ENCODE results near the gene RTEL1. TPM values are rescaled to one million over a fixed set of nuclear protein-coding genes. Genes with fewer than 3 reads are reported as not detected.
"Not testable (repeated sequence)": the region's sequence is repeated elsewhere in the genome, so short reads cannot be mapped to it uniquely, and the experiment has no call there.

The RTEL1 gene
- total RNA-seq, 2 donors from 2014 or later, result 4.8 to 9.2 TPM

- Histone ChIP-seq H3K27ac (no peak overlapping the region), H3K4me1 (no peaks in the 10 kb centered on the region), H3K9me3 (no peaks in the 10 kb centered on the region), H3K36me3 (peaks cover 30% of the 10 kb centered on the region), H3K27me3 (no peaks in the 10 kb centered on the region), H3K4me3 (no peak overlapping the region)
- no peak for TF ChIP-seq CTCF (IDR thresholded peaks at IDR 0.05)
- no peak for DNase-seq (ENCODE audit: low spot score)
These were observed 9.7 kb downstream of the RTEL1 start for GRCh38 chr20:63667858-63668257.

- Histone ChIP-seq H3K36me3 (peaks cover 25% of the 10 kb centered on the region), H3K27ac (no peak overlapping the region), H3K4me1 (no peaks in the 10 kb centered on the region), H3K4me3 (no peak overlapping the region), H3K27me3 (no peaks in the 10 kb centered on the region), H3K9me3 (no peaks in the 10 kb centered on the region)
- no peak for DNase-seq (ENCODE audit: low spot score)
- TF ChIP-seq CTCF (IDR thresholded peaks at IDR 0.05), result no peak
These were observed 10.2 kb downstream of the RTEL1 start for GRCh38 chr20:63668351-63668750.

GRCh38 chr20:63671695-63672094 is 13.6 kb downstream of the RTEL1 start:
- not testable (repeated sequence) for H3K4me1 ChIP-seq; H3K27me3 ChIP-seq; H3K9me3 ChIP-seq; H3K27ac ChIP-seq; DNase-seq (ENCODE audit: low spot score); H3K4me3 ChIP-seq
- peaks cover 35% of the 10 kb centered on the region for H3K36me3 ChIP-seq

GRCh38 chr20:63672666-63673065 is 14.6 kb downstream of the RTEL1 start:
- H3K4me3 ChIP-seq, result no peak overlapping the region
- H3K9me3 ChIP-seq, result no peaks in the 10 kb centered on the region
- no peak overlapping the region for H3K27ac ChIP-seq
- no peak for TF ChIP-seq CTCF (IDR thresholded peaks at IDR 0.05)
- H3K27me3 ChIP-seq, result no peaks in the 10 kb centered on the region
- no peak for DNase-seq (ENCODE audit: low spot score)
- H3K4me1 ChIP-seq, result no peaks in the 10 kb centered on the region
- H3K36me3 ChIP-seq, result peaks cover 27% of the 10 kb centered on the region

GRCh38 chr20:63673951-63674350 is 15.8 kb downstream of the RTEL1 start:
- Histone ChIP-seq H3K27me3 (no peaks in the 10 kb centered on the region), H3K4me3 (no peak overlapping the region), H3K36me3 (peaks cover 20% of the 10 kb centered on the region), H3K4me1 (no peaks in the 10 kb centered on the region), H3K27ac (no peak overlapping the region), H3K9me3 (no peaks in the 10 kb centered on the region)
- TF ChIP-seq CTCF (IDR thresholded peaks at IDR 0.05), result no peak
- DNase-seq (ENCODE audit: low spot score), result no peak

GRCh38 chr20:63675681-63676368 is 17.7 kb downstream of the RTEL1 start:
- peaks cover 23% of the 10 kb centered on the region for H3K36me3 ChIP-seq
- H3K4me1 ChIP-seq, result no peaks in the 10 kb centered on the region
- H3K27me3 ChIP-seq, result no peaks in the 10 kb centered on the region
- TF ChIP-seq CTCF (IDR thresholded peaks at IDR 0.05), result no peak
- H3K9me3 ChIP-seq, result no peaks in the 10 kb centered on the region
- no peak overlapping the region for H3K27ac ChIP-seq
- H3K4me3 ChIP-seq, result no peak overlapping the region
- DNase-seq (ENCODE audit: low spot score), result no peak

Measured in right atrium auricular region (tissue), 2 donors.